RWPE2 (cell line): ENCODE data around the gene C1QL1.

Experiments used
- ATAC-seq: fragments of 200-7000 bp; cut with Tn5 transposase; 3 replicates; pipeline ENCODE4 v1.9.1; 2021; ENCODE audit warnings: low read depth
- DNase-seq: peaks from one replicate; pipeline ENCODE4 v3.0.0-alpha.2; 2020; ENCODE audit warnings: low spot score
- H3K27ac ChIP-seq: fragments of 450-650 bp; 2 replicates; pipeline ENCODE4 v1.5.1; 2017; ENCODE audit warnings: mild to moderate bottlenecking; ENCODE audit not compliant: poor library complexity, severe bottlenecking
- H3K27me3 ChIP-seq: fragments of 250-450 bp; sonication (Bioruptor Pico); 2 replicates; pipeline ENCODE4 v1.5.1; 2021; ENCODE audit warnings: mild to moderate bottlenecking, moderate library complexity; ENCODE audit not compliant: insufficient read depth, poor library complexity, severe bottlenecking
- H3K36me3 ChIP-seq: fragments of 250-450 bp; sonication (Bioruptor Pico); 2 replicates; pipeline ENCODE4 v1.5.1; 2020; ENCODE audit warnings: low read depth, mild to moderate bottlenecking, moderate library complexity
- H3K4me1 ChIP-seq: fragments of 250-450 bp; sonication (Bioruptor Pico); 2 replicates; pipeline ENCODE4 v1.5.1; 2021; ENCODE audit warnings: mild to moderate bottlenecking, moderate library complexity; ENCODE audit not compliant: insufficient read depth, poor library complexity, severe bottlenecking
- H3K4me3 ChIP-seq: fragments of 250-450 bp; sonication (Bioruptor Pico); 2 replicates; pipeline ENCODE4 v1.5.1; 2021; ENCODE audit warnings: mild to moderate bottlenecking, moderate library complexity; ENCODE audit not compliant: severe bottlenecking
- H3K9me3 ChIP-seq: fragments of 250-450 bp; sonication (Bioruptor Pico); 2 replicates; pipeline ENCODE4 v1.5.1; 2021; ENCODE audit warnings: mild to moderate bottlenecking, moderate library complexity; ENCODE audit not compliant: severe bottlenecking
- TF ChIP-seq, protein P1 (sequence below): fragments of 450-650 bp; IDR thresholded peaks from one replicate; pipeline ENCODE4 v1.5.1; 2017; ENCODE audit warnings: mild to moderate bottlenecking, moderate library complexity; ENCODE audit not compliant: poor library complexity, severe bottlenecking

C1QL1 gene

DNA sequence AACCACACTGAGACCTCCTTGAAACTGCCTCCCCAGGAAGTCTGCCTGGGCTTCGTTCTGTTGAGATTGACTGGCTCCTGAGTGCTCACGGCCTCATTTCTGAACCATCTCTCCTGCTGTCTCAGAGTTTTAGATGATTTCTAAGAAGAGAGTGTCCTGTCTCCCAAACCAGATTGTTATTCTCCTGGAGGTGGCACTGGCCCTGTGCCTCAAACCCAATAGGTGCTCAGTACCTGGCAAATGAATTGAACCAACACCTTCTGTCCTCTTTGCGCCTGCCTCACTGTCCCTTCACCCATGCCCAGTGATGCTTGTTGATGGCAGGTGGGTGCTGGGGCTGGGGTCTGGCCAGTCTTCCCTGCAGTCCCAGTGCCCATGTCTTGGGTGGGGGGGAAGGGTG, 36.3 kb upstream of the C1QL1 start:
- no peaks in the 10 kb centered on the region for H3K4me1 ChIP-seq
- no peak for DNase-seq
- no peak overlapping the region for H3K27ac ChIP-seq
- no peaks in the 10 kb centered on the region for H3K36me3 ChIP-seq
- no peaks in the 10 kb centered on the region for H3K27me3 ChIP-seq
- ATAC-seq = no peak
- TF ChIP-seq, protein P1, sequence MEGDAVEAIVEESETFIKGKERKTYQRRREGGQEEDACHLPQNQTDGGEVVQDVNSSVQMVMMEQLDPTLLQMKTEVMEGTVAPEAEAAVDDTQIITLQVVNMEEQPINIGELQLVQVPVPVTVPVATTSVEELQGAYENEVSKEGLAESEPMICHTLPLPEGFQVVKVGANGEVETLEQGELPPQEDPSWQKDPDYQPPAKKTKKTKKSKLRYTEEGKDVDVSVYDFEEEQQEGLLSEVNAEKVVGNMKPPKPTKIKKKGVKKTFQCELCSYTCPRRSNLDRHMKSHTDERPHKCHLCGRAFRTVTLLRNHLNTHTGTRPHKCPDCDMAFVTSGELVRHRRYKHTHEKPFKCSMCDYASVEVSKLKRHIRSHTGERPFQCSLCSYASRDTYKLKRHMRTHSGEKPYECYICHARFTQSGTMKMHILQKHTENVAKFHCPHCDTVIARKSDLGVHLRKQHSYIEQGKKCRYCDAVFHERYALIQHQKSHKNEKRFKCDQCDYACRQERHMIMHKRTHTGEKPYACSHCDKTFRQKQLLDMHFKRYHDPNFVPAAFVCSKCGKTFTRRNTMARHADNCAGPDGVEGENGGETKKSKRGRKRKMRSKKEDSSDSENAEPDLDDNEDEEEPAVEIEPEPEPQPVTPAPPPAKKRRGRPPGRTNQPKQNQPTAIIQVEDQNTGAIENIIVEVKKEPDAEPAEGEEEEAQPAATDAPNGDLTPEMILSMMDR = no peak
- H3K9me3 ChIP-seq = no peaks in the 10 kb centered on the region
- H3K4me3 ChIP-seq = no peak overlapping the region

DNA sequence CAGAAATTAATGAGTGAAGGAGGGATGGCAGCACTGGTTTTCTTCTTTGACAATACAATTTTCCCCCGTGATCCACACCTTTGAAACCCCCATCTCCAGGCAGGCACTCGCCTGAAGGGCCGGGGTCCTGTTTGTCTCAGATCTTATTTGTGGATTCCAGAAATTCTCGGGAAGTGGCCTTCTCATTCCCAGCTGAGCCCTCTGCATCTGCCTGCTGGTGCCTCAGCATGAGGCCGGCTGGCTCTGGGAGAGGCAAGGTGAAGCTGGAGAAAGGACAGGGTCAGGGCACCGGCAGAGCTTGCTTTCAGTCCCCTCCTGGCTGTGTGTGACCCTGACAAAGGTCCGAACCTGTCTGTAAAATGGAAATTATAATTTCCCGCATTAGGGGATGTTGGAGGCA, 35.8 kb upstream of the C1QL1 start:
- TF ChIP-seq, protein P1 = no peak
- Histone ChIP-seq H3K27me3 (no peaks in the 10 kb centered on the region), H3K4me3 (no peak overlapping the region), H3K9me3 (no peaks in the 10 kb centered on the region), H3K27ac (no peak overlapping the region), H3K4me1 (no peaks in the 10 kb centered on the region), H3K36me3 (no peaks in the 10 kb centered on the region)
- ATAC-seq (no peak), DNase-seq (no peak)

DNA sequence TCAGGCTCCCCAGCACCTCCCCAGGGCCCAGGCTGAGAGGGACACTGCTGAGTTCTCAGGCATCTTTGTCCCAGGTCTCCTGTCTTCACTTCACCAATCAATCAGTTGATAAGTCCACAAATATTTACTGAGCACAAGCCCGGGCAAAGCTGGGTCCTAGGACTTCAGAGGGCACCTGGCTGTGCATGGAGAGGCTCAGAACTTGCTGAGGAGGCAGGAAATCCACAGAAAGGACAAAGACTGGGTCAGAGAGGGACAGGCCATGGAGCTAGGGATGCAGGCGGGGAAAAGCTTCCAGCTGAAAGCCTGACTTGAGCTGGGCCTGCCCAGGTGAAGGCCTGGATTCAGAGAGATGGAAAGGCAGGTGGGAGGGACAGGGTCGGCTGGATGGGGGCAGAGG, 33.2 kb upstream of the C1QL1 start:
- ATAC-seq (no peak), DNase-seq (no peak)
- Histone ChIP-seq H3K4me3 (no peak overlapping the region), H3K27ac (no peak overlapping the region), H3K9me3 (no peaks in the 10 kb centered on the region), H3K36me3 (no peaks in the 10 kb centered on the region), H3K27me3 (no peaks in the 10 kb centered on the region), H3K4me1 (no peaks in the 10 kb centered on the region)
- TF ChIP-seq, protein P1 = no peak

DNA sequence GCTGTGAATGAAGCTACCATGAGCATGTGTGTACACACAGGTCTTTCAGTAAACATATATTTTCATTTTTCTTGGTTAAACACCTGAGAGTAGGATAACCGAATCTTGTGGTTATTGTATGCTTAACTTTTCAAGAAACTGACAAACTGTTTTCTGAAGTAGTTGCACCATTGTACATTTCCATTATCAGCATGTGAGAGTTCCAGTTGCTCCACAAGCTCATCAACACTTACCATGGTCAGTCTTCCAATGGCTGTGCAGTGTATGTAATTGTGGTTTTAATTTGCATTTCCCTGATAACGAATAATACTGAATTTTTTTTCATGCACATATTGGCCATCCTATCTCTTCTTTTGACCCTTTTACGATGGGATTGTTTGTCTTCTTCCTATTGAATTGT, 31.3 kb upstream of the C1QL1 start:
- no peaks in the 10 kb centered on the region for H3K4me1 ChIP-seq
- no peaks in the 10 kb centered on the region for H3K36me3 ChIP-seq
- ATAC-seq (no peak), DNase-seq (no peak)
- TF ChIP-seq, protein P1 = no peak
- H3K27ac ChIP-seq = no peak overlapping the region
- H3K4me3 ChIP-seq = no peak overlapping the region
- no peaks in the 10 kb centered on the region for H3K9me3 ChIP-seq
- no peaks in the 10 kb centered on the region for H3K27me3 ChIP-seq

DNA sequence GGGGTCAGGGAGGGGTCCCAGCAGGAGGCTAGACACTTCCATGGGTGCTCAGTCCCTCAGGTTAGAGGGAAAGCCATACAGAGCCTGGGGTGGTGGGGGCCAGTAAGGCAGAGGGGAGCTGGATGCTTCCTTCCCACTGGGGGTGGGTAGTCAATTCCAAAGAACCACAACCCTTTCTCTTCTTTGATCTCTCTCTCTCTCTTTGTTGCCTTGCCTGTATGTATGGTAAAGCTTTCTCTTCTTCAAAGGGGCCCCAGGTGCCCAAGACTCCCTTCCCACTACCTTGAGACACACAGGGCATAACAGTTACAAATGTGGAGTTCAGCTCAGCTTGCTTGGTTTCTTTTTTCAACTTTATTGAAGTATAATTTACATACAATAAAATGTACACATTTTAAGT, 30.5 kb upstream of the C1QL1 start:
- TF ChIP-seq, protein P1 = no peak
- H3K27me3 ChIP-seq = no peaks in the 10 kb centered on the region
- H3K9me3 ChIP-seq = no peaks in the 10 kb centered on the region
- H3K4me3 ChIP-seq = no peak overlapping the region
- DNase-seq (no peak), ATAC-seq (no peak)
- no peak overlapping the region for H3K27ac ChIP-seq
- no peaks in the 10 kb centered on the region for H3K36me3 ChIP-seq
- no peaks in the 10 kb centered on the region for H3K4me1 ChIP-seq
